ENCODE measurements around the gene CCDC78.
"Not testable (repeated sequence)": the region's sequence is repeated elsewhere in the genome, so short reads cannot be mapped to it uniquely, and the experiment has no call there.

GRCh38 chr16:742894-743293 is 16.7 kb upstream of the CCDC78 start:
- not testable (repeated sequence) for TF ChIP-seq MXI1 (IDR thresholded peaks at IDR 0.05; ENCODE audit: borderline replicate concordance, low read depth, low read length); CTCF (conservative IDR thresholded peaks at IDR 0.05; ENCODE audit: low read depth, low read length)

All from IMR-90 (cell line).